22Rv1 (cell line): Measurements from ENCODE around the gene EPC2.
"Not testable (repeated sequence)": the region's sequence is repeated elsewhere in the genome, so short reads cannot be mapped to it uniquely, and the experiment has no call there.

Experiments
- CTCF ChIP-seq: fragments of 450-650 bp; IDR thresholded peaks from 2 replicates; pipeline ENCODE4 v1.5.1; 2017; ENCODE audit warnings: mild to moderate bottlenecking
- ZFX ChIP-seq: fragments of 450-650 bp; IDR thresholded peaks from 2 replicates; pipeline ENCODE4 v1.6.1; 2017; ENCODE audit warnings: antibody characterized with exemption, borderline replicate concordance

DNA sequence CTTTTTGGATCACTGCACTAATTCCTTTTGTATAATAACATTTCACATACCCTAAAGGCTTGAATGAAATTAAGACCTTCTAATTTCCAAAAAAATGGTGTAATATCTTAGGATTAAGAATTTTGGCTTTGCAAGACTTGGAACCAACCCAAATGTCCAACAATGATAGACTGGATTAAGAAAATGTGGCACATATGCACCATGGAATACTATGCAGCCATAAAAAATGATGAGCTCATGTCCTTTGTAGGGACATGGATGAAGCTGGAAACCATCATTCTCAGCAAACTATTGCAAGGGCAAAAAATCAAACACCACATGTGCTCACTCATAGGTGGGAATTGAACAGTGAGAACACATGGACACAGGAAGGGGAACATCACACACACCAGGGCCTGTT lies 43.5 kb downstream of the EPC2 start:
- TF ChIP-seq CTCF, ZFX: not testable (repeated sequence)
